Neural progenitor cell (in vitro differentiated cells): ENCODE measurements around the gene FASTKD3. TPM values are rescaled to one million over a fixed set of nuclear protein-coding genes. Genes with fewer than 3 reads are reported as not detected.

Source experiments
- DNase-seq: peaks from one replicate; pipeline ENCODE4 v3.0.0-alpha.2; 2016; ENCODE audit warnings: low spot score
- H2AFZ ChIP-seq: fragments of 200-600 bp; sonication (generic); replicated peaks from 2 replicates; pipeline ENCODE4 v1.6.1; 2016; ENCODE audit warnings: antibody characterized with exemption
- H3F3A ChIP-seq: fragments of 200-600 bp; sonication (generic); 2 replicates; pipeline ENCODE4 v1.6.1; 2016; ENCODE audit warnings: antibody characterized with exemption, low read depth
- H3K27ac ChIP-seq: fragments of 200-600 bp; sonication (generic); 2 replicates; pipeline ENCODE4 v1.5.1; 2016; ENCODE audit warnings: mild to moderate bottlenecking
- H3K27me3 ChIP-seq: fragments of 200-600 bp; sonication (generic); 2 replicates; pipeline ENCODE4 v1.6.1; 2016; ENCODE audit warnings: mild to moderate bottlenecking, moderate library complexity
- H3K36me3 ChIP-seq: fragments of 200-600 bp; sonication (generic); 2 replicates; pipeline ENCODE4 v1.5.1; 2016
- H3K4me1 ChIP-seq: fragments of 200-600 bp; sonication (generic); 2 replicates; pipeline ENCODE4 v1.6.1; 2016; ENCODE audit warnings: mixed run types
- H3K4me2 ChIP-seq: fragments of 200-600 bp; sonication (generic); 2 replicates; pipeline ENCODE4 v1.6.1; 2016
- H3K4me3 ChIP-seq: fragments of 200-600 bp; sonication (generic); 2 replicates; pipeline ENCODE4 v1.5.1; 2016
- H3K79me2 ChIP-seq: fragments of 200-600 bp; sonication (generic); 2 replicates; pipeline ENCODE4 v1.6.1; 2016; ENCODE audit warnings: low read depth
- H3K9ac ChIP-seq: fragments of 200-600 bp; sonication (generic); 2 replicates; pipeline ENCODE4 v1.6.1; 2016
- H3K9me3 ChIP-seq: fragments of 200-600 bp; sonication (generic); 2 replicates; pipeline ENCODE4 v1.5.1; 2016; ENCODE audit warnings: low read depth
- H4K20me1 ChIP-seq: fragments of 200-600 bp; sonication (generic); 2 replicates; pipeline ENCODE4 v1.6.1; 2016; ENCODE audit warnings: low read depth
- H3K27ac Mint-ChIP-seq: 3 replicates; pipeline ENCODE4 v1.8.0; 2021; ENCODE audit warnings: mixed read lengths
- H3K27me3 Mint-ChIP-seq: 2 replicates; pipeline ENCODE4 v1.8.0; 2022; ENCODE audit warnings: low read depth, mild to moderate bottlenecking, inconsistent platforms, moderate library complexity, mixed read lengths; ENCODE audit not compliant: insufficient read depth
- H3K36me3 Mint-ChIP-seq: 3 replicates; pipeline ENCODE4 v1.8.0; 2021; ENCODE audit warnings: mixed read lengths
- H3K4me1 Mint-ChIP-seq: 3 replicates; pipeline ENCODE4 v1.8.0; 2021; ENCODE audit warnings: mixed read lengths
- H3K4me3 Mint-ChIP-seq: 3 replicates; pipeline ENCODE4 v1.8.0; 2021; ENCODE audit warnings: mild to moderate bottlenecking, moderate library complexity, mixed read lengths
- H3K9me3 Mint-ChIP-seq: 3 replicates; pipeline ENCODE4 v1.8.0; 2020; ENCODE audit warnings: mixed read lengths
- CTCF ChIP-seq: fragments of 200-600 bp; sonication (generic); IDR thresholded peaks from 2 replicates; pipeline ENCODE4 v1.5.1; 2017; ENCODE audit warnings: antibody characterized with exemption, mild to moderate bottlenecking
- EZH2 ChIP-seq: fragments of 200-600 bp; sonication (generic); IDR thresholded peaks from 2 replicates; pipeline ENCODE4 v1.6.1; 2017; ENCODE audit warnings: antibody characterized with exemption, mild to moderate bottlenecking, moderate library complexity
- EZH2phosphoT487 ChIP-seq: fragments of 200-600 bp; sonication (generic); IDR thresholded peaks from 2 replicates; pipeline ENCODE4 v1.6.1; 2017; ENCODE audit warnings: antibody characterized with exemption
- total RNA-seq: library from RNA; depleted of rRNA; stranded (reverse); fragments of >200 nt; gene quantifications from 2 replicates; pipeline ENCODE4 v1.2.3, GENCODE V29; 2015; ENCODE audit warnings: low replicate concordance

Gene FASTKD3
- total RNA-seq, 1 donor from 2014 or later = 32.2 TPM

GRCh38 chr5:7910738-7911428 is 42.1 kb upstream of the FASTKD3 start:
- peaks cover 40% of the 10 kb centered on the region for H3K36me3 Mint-ChIP-seq
- TF ChIP-seq EZH2phosphoT487 = no peak
- TF ChIP-seq CTCF = no peak
- no peak for TF ChIP-seq EZH2

GRCh38 chr5:7908317-7908716 is 39.5 kb upstream of the FASTKD3 start:
- Mint-ChIP-seq H3K4me3 (no peak overlapping the region), H3K27me3 (no peaks in the 10 kb centered on the region), H3K36me3 (peaks cover 52% of the 10 kb centered on the region), H3K9me3 (peaks cover 32% of the 10 kb centered on the region), H3K27ac (no peak overlapping the region), H3K4me1 (no peaks in the 10 kb centered on the region)
- H3K9me3 ChIP-seq = peaks cover 23% of the 10 kb centered on the region
- no peaks in the 10 kb centered on the region for H4K20me1 ChIP-seq
- H3K79me2 ChIP-seq = no peaks in the 10 kb centered on the region
- TF ChIP-seq EZH2 = no peak
- no peak for TF ChIP-seq EZH2phosphoT487
- TF ChIP-seq CTCF = no peak
- no peaks in the 10 kb centered on the region for H3K27me3 ChIP-seq
- no peak overlapping the region for H3K9ac ChIP-seq
- H3K4me3 ChIP-seq = no peak overlapping the region
- DNase-seq = no peak
- no peaks in the 10 kb centered on the region for H3K4me1 ChIP-seq
- no peak overlapping the region for H3K4me2 ChIP-seq
- no peak overlapping the region for H3K27ac ChIP-seq
- no peak overlapping the region for H2AFZ ChIP-seq
- H3F3A ChIP-seq = no peaks in the 10 kb centered on the region
- H3K36me3 ChIP-seq = peaks cover 19% of the 10 kb centered on the region

More at GRCh38 chr5:7910738-7911428, 42.1 kb upstream of the FASTKD3 start:
- no peak overlapping the region for H3K27ac Mint-ChIP-seq
- Histone ChIP-seq H3K36me3 (peaks cover 19% of the 10 kb centered on the region), H3K27me3 (no peaks in the 10 kb centered on the region), H3K9ac (no peak overlapping the region), H3K27ac (no peak overlapping the region), H3K4me3 (no peak overlapping the region), H3F3A (no peaks in the 10 kb centered on the region), H3K4me1 (no peaks in the 10 kb centered on the region), H3K9me3 (peaks cover 23% of the 10 kb centered on the region), H4K20me1 (no peaks in the 10 kb centered on the region), H3K79me2 (no peaks in the 10 kb centered on the region), H3K4me2 (no peak overlapping the region), H2AFZ (no peak overlapping the region)
- no peaks in the 10 kb centered on the region for H3K4me1 Mint-ChIP-seq
- H3K9me3 Mint-ChIP-seq = peaks cover 32% of the 10 kb centered on the region
- no peaks in the 10 kb centered on the region for H3K27me3 Mint-ChIP-seq
- H3K4me3 Mint-ChIP-seq = no peak overlapping the region
- DNase-seq = no peak

GRCh38 chr5:7907612-7908011 is 38.8 kb upstream of the FASTKD3 start:
- H3K9me3 ChIP-seq = peaks cover 23% of the 10 kb centered on the region
- Mint-ChIP-seq H3K4me1 (no peaks in the 10 kb centered on the region), H3K36me3 (peaks cover 51% of the 10 kb centered on the region), H3K27me3 (no peaks in the 10 kb centered on the region), H3K9me3 (peaks cover 32% of the 10 kb centered on the region), H3K4me3 (no peak overlapping the region), H3K27ac (no peak overlapping the region)
- no peaks in the 10 kb centered on the region for H3F3A ChIP-seq
- H4K20me1 ChIP-seq = no peaks in the 10 kb centered on the region
- H3K27me3 ChIP-seq = no peaks in the 10 kb centered on the region
- H3K4me1 ChIP-seq = no peaks in the 10 kb centered on the region
- no peak overlapping the region for H3K4me2 ChIP-seq
- no peaks in the 10 kb centered on the region for H3K79me2 ChIP-seq
- no peak overlapping the region for H3K27ac ChIP-seq
- no peak for TF ChIP-seq EZH2phosphoT487
- TF ChIP-seq EZH2 = no peak
- TF ChIP-seq CTCF = no peak
- no peak overlapping the region for H3K4me3 ChIP-seq
- peaks cover 23% of the 10 kb centered on the region for H3K36me3 ChIP-seq
- no peak overlapping the region for H3K9ac ChIP-seq
- no peak overlapping the region for H2AFZ ChIP-seq
- DNase-seq = no peak
